ENCODE results near the gene PTPN18.

The PTPN18 gene

DNA sequence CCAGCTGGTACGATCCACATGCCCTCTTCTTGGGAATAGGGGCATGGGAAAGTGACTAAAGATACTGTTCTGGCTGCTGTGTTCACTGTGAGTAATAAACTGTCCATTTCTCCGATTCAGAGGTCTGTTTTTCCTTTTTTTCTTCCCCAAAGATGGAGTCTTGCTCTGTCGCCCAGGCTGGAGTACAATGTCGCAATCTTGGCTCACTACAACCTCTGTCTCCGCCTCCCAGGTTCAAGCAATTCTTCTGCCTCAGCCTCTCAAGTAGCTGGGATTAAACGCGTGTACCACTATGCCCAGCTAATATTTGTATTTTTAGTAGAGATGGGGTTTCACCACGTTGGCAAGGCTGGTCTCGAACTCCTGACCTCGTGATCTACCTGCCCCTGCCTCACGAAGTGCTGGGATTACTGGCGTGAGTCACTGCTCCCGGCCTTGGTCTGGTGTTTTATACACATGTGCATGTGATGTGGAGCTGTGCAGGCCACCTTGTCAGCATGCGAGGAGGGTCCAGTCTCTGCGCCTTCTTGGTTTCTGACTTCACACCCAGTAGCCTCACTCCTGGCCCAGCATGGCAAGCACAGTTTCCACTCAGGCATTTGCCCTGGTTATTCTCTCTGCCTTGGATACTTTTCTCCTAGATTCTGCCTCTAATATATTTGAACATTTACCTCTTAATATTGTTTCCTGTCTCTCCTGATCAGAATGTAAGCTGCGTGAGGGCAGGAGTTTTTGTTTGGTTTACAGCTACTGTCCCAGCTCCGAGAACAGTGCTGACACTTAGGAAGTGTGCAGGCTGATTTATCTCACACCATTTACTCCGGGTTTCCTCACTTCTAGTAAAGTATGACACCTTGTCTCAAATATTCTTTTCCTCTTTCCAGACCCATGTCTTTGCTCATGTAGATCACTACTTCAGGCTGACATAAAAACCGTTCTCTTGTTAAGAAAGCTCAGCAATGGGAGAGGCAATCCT, 19.7 kb downstream of the PTPN18 start:
- Histone ChIP-seq H3K36me3 (peaks cover 24% of the 10 kb centered on the region), H3K27ac (peak overlapping the region; percentile 16), H3K4me1 (ENCODE audit: control insufficient read depth in 1 of 2, insufficient read depth in 1 of 2, low read depth in 1 of 2, low read length in 1 of 2) (peaks cover 33 to 40% of the 10 kb centered on the region in 2 experiments), H3K4me3 (ENCODE audit: low read depth in 1 of 2, low read length in 1 of 2) (no peak overlapping the region), H3K9me3 (no peaks in the 10 kb centered on the region), H3K27me3 (no peaks in the 10 kb centered on the region)
- TF ChIP-seq, protein P1, sequence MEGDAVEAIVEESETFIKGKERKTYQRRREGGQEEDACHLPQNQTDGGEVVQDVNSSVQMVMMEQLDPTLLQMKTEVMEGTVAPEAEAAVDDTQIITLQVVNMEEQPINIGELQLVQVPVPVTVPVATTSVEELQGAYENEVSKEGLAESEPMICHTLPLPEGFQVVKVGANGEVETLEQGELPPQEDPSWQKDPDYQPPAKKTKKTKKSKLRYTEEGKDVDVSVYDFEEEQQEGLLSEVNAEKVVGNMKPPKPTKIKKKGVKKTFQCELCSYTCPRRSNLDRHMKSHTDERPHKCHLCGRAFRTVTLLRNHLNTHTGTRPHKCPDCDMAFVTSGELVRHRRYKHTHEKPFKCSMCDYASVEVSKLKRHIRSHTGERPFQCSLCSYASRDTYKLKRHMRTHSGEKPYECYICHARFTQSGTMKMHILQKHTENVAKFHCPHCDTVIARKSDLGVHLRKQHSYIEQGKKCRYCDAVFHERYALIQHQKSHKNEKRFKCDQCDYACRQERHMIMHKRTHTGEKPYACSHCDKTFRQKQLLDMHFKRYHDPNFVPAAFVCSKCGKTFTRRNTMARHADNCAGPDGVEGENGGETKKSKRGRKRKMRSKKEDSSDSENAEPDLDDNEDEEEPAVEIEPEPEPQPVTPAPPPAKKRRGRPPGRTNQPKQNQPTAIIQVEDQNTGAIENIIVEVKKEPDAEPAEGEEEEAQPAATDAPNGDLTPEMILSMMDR (IDR thresholded peaks at IDR 0.05): no peak

DNA sequence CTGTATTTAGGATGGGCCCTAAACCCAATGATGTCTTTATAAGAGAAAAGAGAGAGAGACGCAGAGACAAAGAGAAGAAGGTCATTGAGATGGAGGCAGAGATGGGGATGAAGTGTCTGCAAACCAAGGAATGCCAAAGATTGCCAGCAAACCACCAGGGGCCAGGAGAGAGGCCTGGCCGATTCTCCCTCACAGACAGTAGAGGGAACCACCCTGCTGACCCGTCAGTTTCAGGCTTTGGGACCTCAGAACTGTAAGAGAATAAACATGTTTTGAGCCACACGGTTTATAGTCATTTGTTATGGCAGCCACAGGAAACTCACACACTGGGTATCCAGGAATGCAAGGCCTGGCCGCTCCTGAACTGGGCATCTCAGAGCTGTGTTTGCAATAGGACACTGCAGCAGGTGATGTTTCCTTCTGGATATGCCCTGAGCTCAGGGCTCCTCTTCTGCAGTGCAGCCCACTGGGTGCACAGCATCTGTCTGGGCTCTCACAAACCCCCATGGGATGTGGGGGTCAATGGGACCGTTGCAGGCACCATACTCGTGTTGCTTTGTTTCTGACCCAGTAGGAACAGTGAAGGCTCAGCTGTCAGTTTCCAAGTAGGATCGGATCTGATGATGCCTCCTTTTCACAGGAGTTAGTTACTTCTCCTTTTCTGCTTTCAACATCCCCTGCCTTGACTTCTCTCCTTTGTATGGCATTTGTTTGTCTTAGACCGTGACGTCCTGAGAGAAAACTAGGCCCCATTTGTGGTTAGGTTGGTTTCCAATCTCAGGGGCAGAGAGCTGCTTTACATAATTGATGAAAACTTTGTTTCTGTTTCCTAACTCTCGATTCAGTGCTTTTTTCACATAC, 20.8 kb downstream of the PTPN18 start:
- H3K36me3 ChIP-seq: peaks cover 32% of the 10 kb centered on the region
- peak overlapping the region; percentile 10 for H3K27ac ChIP-seq
- TF ChIP-seq, protein P1 (IDR thresholded peaks at IDR 0.05): no peak
- H3K27me3 ChIP-seq: no peaks in the 10 kb centered on the region
- no peak overlapping the region for H3K4me3 ChIP-seq (ENCODE audit: low read depth in 1 of 2, low read length in 1 of 2)
- peaks cover 22 to 29% of the 10 kb centered on the region in 2 experiments for H3K4me1 ChIP-seq (ENCODE audit: control insufficient read depth in 1 of 2, insufficient read depth in 1 of 2, low read depth in 1 of 2, low read length in 1 of 2)
- H3K9me3 ChIP-seq: no peaks in the 10 kb centered on the region

DNA sequence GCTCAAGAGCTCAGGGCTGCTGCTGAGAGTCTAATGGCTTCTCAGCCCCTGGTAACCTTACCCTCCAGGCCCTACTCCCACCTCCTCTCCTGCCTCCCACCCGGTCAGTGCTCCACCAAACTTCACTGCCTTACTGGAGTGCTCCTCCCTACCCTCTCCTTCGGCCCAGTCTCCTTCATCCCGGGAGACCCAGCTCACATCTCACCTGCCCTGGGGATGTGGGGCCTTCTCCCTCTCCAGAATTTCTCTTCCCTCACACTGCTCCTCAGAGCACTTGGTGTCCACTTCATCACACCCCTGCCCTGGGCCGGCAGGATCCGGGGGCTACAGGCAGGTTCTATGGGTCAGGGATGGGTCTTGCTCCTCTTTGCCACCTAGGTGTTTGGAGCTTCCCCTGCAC, 21.6 kb downstream of the PTPN18 start:
- Histone ChIP-seq H3K4me1 (ENCODE audit: control insufficient read depth in 1 of 2, insufficient read depth in 1 of 2, low read depth in 1 of 2, low read length in 1 of 2) (peaks cover 20 to 22% of the 10 kb centered on the region in 2 experiments), H3K27ac (no peak overlapping the region), H3K9me3 (no peaks in the 10 kb centered on the region), H3K27me3 (no peaks in the 10 kb centered on the region), H3K4me3 (ENCODE audit: low read depth in 1 of 2, low read length in 1 of 2) (no peak overlapping the region), H3K36me3 (peaks cover 39% of the 10 kb centered on the region)
- TF ChIP-seq, protein P1 (IDR thresholded peaks at IDR 0.05): no peak

DNA sequence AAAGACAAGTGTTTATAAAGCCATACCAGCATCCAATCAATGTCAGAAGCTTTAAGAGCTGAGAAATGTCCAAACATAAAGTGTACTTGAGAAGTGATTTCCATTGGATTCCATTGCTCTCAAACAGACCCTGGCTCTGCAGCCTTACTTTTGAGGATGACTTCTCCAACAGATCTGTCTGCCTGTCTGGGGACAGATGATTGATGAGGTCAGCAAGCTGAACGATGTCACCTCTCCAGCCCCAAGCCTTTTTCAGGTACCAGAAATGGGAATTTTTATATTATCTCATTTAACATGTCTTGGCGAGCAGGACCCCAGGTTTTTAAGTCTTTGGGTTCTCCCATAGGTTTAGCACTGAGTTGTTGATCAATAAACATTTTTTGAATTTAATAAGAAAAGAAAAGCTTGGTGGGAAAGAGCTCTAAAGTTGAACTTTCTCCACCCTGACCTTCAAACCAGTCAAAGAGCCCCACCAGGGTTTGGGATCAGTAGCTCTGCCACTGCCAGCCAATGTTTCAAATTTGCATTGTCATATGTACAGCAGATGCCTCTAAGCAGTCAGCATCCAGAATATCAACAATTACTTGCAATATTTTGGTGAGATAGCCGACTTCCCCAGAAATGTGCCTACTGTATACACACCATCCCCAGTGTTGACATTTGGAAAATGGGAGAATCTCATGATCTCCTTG, 22.5 kb downstream of the PTPN18 start:
- TF ChIP-seq, protein P1 (IDR thresholded peaks at IDR 0.05): no peak
- no peak overlapping the region for H3K27ac ChIP-seq
- no peaks in the 10 kb centered on the region for H3K9me3 ChIP-seq
- no peaks in the 10 kb centered on the region for H3K27me3 ChIP-seq
- peaks cover 11 to 14% of the 10 kb centered on the region in 2 experiments for H3K4me1 ChIP-seq (ENCODE audit: control insufficient read depth in 1 of 2, insufficient read depth in 1 of 2, low read depth in 1 of 2, low read length in 1 of 2)
- H3K4me3 ChIP-seq (ENCODE audit: low read depth in 1 of 2, low read length in 1 of 2): no peak overlapping the region
- peaks cover 46% of the 10 kb centered on the region for H3K36me3 ChIP-seq

DNA sequence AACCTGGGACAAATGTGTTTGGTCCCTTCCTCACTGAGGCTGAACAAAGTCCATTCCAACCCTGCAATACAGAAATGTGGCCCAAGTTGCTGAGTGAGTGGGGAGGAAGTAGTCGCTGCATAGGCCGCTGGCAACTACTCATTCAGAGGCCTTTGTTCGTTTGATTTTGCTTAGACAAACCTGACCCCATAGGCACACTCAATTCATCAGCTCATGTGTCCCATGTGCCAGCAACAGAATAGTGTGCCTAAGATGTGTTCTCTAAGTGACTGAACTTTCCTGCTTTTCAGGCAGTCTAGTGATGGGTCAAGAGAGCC, 23.0 kb downstream of the PTPN18 start:
- Histone ChIP-seq H3K27me3 (no peaks in the 10 kb centered on the region), H3K27ac (no peak overlapping the region), H3K4me3 (ENCODE audit: low read depth in 1 of 2, low read length in 1 of 2) (no peak overlapping the region), H3K4me1 (ENCODE audit: control insufficient read depth in 1 of 2, insufficient read depth in 1 of 2, low read depth in 1 of 2, low read length in 1 of 2) (peaks cover 6 to 8% of the 10 kb centered on the region in 2 experiments), H3K9me3 (no peaks in the 10 kb centered on the region), H3K36me3 (peaks cover 46% of the 10 kb centered on the region)
- TF ChIP-seq, protein P1 (IDR thresholded peaks at IDR 0.05): no peak

Data from neutrophil (primary cell).